SW 1271 (cell line): Measurements from ENCODE around the gene RETREG1.

Source experiments
- DNase-seq, 2 experiments: peaks; one replicate each; lab custom pipeline; 2025; lab: John Stamatoyannopoulos, UW

The RETREG1 gene

GRCh38 chr5:16580382-16580781 is 36.4 kb downstream of the RETREG1 start:
- no peak for DNase-seq

- DNase-seq: no peak
These were observed 37.5 kb downstream of the RETREG1 start for GRCh38 chr5:16579142-16579847.

GRCh38 chr5:16578474-16578883 is 38.3 kb downstream of the RETREG1 start:
- no peak for DNase-seq

- DNase-seq: no peak
These were observed 39.1 kb downstream of the RETREG1 start for GRCh38 chr5:16577677-16578076.

GRCh38 chr5:16574789-16575721 is 41.7 kb downstream of the RETREG1 start:
- no peak for DNase-seq

- DNase-seq: no peak
These were observed 43.4 kb downstream of the RETREG1 start for GRCh38 chr5:16573401-16573800.

GRCh38 chr5:16572289-16573015 is 44.3 kb downstream of the RETREG1 start:
- DNase-seq: no peak

- no peak for DNase-seq
These were observed 45.8 kb downstream of the RETREG1 start for GRCh38 chr5:16571016-16571415.

GRCh38 chr5:16570121-16570815 is 46.5 kb downstream of the RETREG1 start:
- no peak for DNase-seq

- no peak for DNase-seq
These were observed 47.8 kb downstream of the RETREG1 start for GRCh38 chr5:16568875-16569580.

- DNase-seq: no peak
These were observed 49.4 kb downstream of the RETREG1 start for GRCh38 chr5:16567365-16567764.

- no peak for DNase-seq
These were observed 51.7 kb downstream of the RETREG1 start for GRCh38 chr5:16565118-16565517.

GRCh38 chr5:16564248-16564867 is 52.4 kb downstream of the RETREG1 start:
- DNase-seq: no peak

- no peak for DNase-seq
These were observed 53.1 kb downstream of the RETREG1 start for GRCh38 chr5:16563686-16564085.

- no peak for DNase-seq
These were observed 55.1 kb downstream of the RETREG1 start for GRCh38 chr5:16561660-16562059.

GRCh38 chr5:16559702-16560101 is 57.1 kb downstream of the RETREG1 start:
- no peak for DNase-seq

GRCh38 chr5:16558984-16559629 is 57.7 kb downstream of the RETREG1 start:
- no peak for DNase-seq

- DNase-seq: no peak
These were observed 59.3 kb downstream of the RETREG1 start for GRCh38 chr5:16557477-16557876.

- DNase-seq: no peak
These were observed 62.7 kb downstream of the RETREG1 start for GRCh38 chr5:16554110-16554509.

GRCh38 chr5:16552666-16553343 is 64.0 kb downstream of the RETREG1 start:
- DNase-seq: peak in 1 of 2 experiments; percentile 57
